ENCODE measurements around the gene MEGF6. TPM values are rescaled to one million over a fixed set of nuclear protein-coding genes. Genes with fewer than 3 reads are reported as not detected.

Gene MEGF6
- total and polyA plus RNA-seq, 9 of the 15 experiments (the other 6 are each of a cell fraction or from before 2014, with no cell fraction given): 0.03 to 1.7 (median 0.24) TPM; not detected in 3

- TF ChIP-seq ZBTB40 (IDR thresholded peaks at IDR 0.05) (peak; percentile 98), ZBTB40 (CRISPR knock-in tag; IDR thresholded peaks at IDR 0.05) (no peak), ZNF592 (IDR thresholded peaks at IDR 0.05) (no peak), FOXK2 (conservative IDR thresholded peaks at IDR 0.05 in 1 of 2, IDR thresholded peaks at IDR 0.05 in 1 of 2; ENCODE audit: low read depth in 2 of 2) (peak; percentile 99 to 100), PBX2 (CRISPR knock-in tag; IDR thresholded peaks at IDR 0.05; ENCODE audit: low read depth) (peak; percentile 45; the same call in 1 of the 2 replicates), PBX2 (tag; conservative IDR thresholded peaks at IDR 0.05; ENCODE audit: low read depth) (peak; percentile 92), NR2F6 (CRISPR knock-in tag; IDR thresholded peaks at IDR 0.05) (no peak)
Observed at GRCh38 chr1:3624200-3625136, 13.2 kb upstream of the MEGF6 start, which contains the start of gene TPRG1L (continued).

Measured in K562 (cell line).